ENCODE results near the gene ST7L. TPM values are rescaled to one million over a fixed set of nuclear protein-coding genes. Genes with fewer than 3 reads are reported as not detected.

ST7L gene
- polyA plus RNA-seq, 1 donor from 2014 or later: 7.5 TPM

DNA sequence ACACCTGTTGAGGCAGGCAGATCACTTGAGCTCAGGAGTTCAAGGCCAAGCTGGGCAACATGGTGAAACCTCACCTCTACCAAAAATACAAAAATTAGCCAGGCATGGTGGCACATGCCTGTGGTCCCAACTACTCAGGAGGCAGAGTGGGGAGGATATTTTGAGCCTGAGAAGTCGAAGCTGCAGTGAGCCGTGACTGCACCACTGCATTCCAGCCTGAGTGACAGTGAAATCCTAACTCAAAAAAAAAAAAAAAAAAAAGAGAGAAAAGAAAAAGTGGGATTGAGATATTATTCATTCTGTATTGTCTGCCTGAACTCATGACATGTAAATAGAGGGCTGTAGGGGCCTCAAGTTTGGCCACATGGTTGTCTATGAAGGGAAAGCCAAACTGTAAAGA, 72.9 kb downstream of the ST7L start:
- Mint-ChIP-seq H3K36me3 (peaks cover 6% of the 10 kb centered on the region), H3K4me3 (no peak overlapping the region), H3K27me3 (no peaks in the 10 kb centered on the region), H3K4me1 (no peaks in the 10 kb centered on the region), H3K27ac (no peak overlapping the region), H3K9me3 (no peaks in the 10 kb centered on the region)

DNA sequence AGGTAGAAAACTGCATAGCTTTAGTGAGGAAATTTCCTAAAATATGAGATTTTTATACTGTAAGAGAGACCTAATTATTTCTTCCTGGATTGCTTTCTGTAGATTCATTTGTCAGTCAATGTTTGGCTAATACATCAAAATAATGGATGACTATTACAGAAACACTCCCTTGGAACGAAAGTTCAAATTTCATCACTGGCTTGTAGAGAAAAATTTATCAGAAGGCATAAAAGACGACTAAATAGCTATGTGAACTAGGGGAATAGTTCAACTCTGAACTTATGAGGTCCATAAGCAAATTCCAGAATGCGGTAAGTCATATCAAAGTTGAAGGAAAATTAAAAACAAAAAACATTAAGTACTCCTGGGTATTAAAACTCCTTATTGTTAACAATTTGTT, 74.2 kb downstream of the ST7L start:
- Mint-ChIP-seq H3K36me3 (peaks cover 6% of the 10 kb centered on the region), H3K27ac (no peak overlapping the region), H3K4me3 (no peak overlapping the region), H3K4me1 (no peaks in the 10 kb centered on the region), H3K9me3 (no peaks in the 10 kb centered on the region), H3K27me3 (no peaks in the 10 kb centered on the region)

GRCh38 chr1:112544011-112544688, 74.8 kb downstream of the ST7L start:
- no peak overlapping the region for H3K27ac Mint-ChIP-seq
- H3K27me3 Mint-ChIP-seq: no peaks in the 10 kb centered on the region
- H3K4me3 Mint-ChIP-seq: no peak overlapping the region
- H3K4me1 Mint-ChIP-seq: no peaks in the 10 kb centered on the region
- H3K9me3 Mint-ChIP-seq: no peaks in the 10 kb centered on the region
- peaks cover 6% of the 10 kb centered on the region for H3K36me3 Mint-ChIP-seq

- H3K9me3 Mint-ChIP-seq: no peaks in the 10 kb centered on the region
Observed at GRCh38 chr1:112542206-112542973, 76.6 kb downstream of the ST7L start.

GRCh38 chr1:112541299-112541698, 77.6 kb downstream of the ST7L start:
- Mint-ChIP-seq H3K4me1 (no peaks in the 10 kb centered on the region), H3K36me3 (peaks cover 4% of the 10 kb centered on the region), H3K9me3 (no peaks in the 10 kb centered on the region), H3K27ac (peak overlapping the region in 1 of 3 donors; percentile 77), H3K4me3 (no peak overlapping the region), H3K27me3 (no peaks in the 10 kb centered on the region)

More at GRCh38 chr1:112542206-112542973, 76.6 kb downstream of the ST7L start:
- peaks cover 4% of the 10 kb centered on the region for H3K36me3 Mint-ChIP-seq
- H3K4me3 Mint-ChIP-seq: no peak overlapping the region
- H3K27me3 Mint-ChIP-seq: no peaks in the 10 kb centered on the region
- H3K4me1 Mint-ChIP-seq: no peaks in the 10 kb centered on the region
- H3K27ac Mint-ChIP-seq: no peak overlapping the region

GRCh38 chr1:112540226-112540794, 78.6 kb downstream of the ST7L start:
- Mint-ChIP-seq H3K4me3 (no peak overlapping the region), H3K9me3 (no peaks in the 10 kb centered on the region), H3K27me3 (no peaks in the 10 kb centered on the region), H3K4me1 (no peaks in the 10 kb centered on the region), H3K36me3 (peaks cover 4% of the 10 kb centered on the region), H3K27ac (no peak overlapping the region)

- Mint-ChIP-seq H3K27me3 (no peaks in the 10 kb centered on the region), H3K36me3 (peaks cover 2% of the 10 kb centered on the region)
Observed at GRCh38 chr1:112538883-112539282, 80.1 kb downstream of the ST7L start.

DNA sequence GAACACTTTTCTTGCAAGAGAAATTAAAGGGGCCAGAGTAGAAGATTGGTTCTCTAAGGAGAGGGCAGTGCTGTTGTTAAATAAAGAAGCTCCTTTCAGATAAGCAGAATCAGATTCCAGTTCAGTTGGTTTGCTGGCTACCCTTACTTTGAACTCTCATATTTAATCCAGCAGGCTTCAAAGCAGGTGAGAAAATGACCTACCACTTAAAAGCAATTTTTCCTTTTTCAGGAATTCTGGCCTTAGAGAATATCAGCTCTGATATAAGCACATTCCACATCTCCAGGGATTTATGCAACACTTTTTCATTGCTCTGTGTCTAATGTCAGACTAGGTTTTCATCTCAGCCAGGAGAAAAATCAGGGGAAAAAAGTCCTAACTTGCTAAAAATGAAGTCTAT, 81.5 kb downstream of the ST7L start:
- Mint-ChIP-seq H3K4me3 (no peak overlapping the region), H3K4me1 (no peaks in the 10 kb centered on the region), H3K27ac (no peak overlapping the region), H3K9me3 (no peaks in the 10 kb centered on the region), H3K36me3 (peaks cover 2% of the 10 kb centered on the region), H3K27me3 (no peaks in the 10 kb centered on the region)

More at GRCh38 chr1:112538883-112539282, 80.1 kb downstream of the ST7L start:
- H3K9me3 Mint-ChIP-seq: no peaks in the 10 kb centered on the region
- no peak overlapping the region for H3K27ac Mint-ChIP-seq
- no peak overlapping the region for H3K4me3 Mint-ChIP-seq
- H3K4me1 Mint-ChIP-seq: no peaks in the 10 kb centered on the region

DNA sequence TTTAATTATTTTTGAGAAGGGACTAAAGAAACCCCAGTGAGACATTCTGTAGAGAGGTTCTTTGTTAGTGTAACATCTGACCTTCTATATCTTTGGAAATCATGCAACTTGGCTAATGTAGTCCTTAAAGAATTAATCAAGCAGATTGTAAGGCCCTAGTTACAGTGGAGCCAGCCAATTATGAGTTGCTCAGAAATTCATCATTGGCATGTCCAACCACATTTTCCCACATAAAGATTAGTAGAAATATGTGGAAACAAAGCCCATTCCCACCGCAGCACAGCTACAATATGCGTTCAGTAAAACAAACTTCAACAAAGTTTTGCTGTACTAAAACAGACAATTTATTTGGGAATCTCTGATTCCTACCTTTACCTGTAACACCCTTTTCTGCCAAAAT, 82.4 kb downstream of the ST7L start:
- no peaks in the 10 kb centered on the region for H3K9me3 Mint-ChIP-seq
- H3K4me1 Mint-ChIP-seq: no peaks in the 10 kb centered on the region
- H3K36me3 Mint-ChIP-seq: peaks cover 2% of the 10 kb centered on the region

GRCh38 chr1:112533029-112533428, 85.9 kb downstream of the ST7L start:
- Mint-ChIP-seq H3K27ac (no peak overlapping the region), H3K27me3 (no peaks in the 10 kb centered on the region), H3K9me3 (no peaks in the 10 kb centered on the region), H3K4me3 (no peak overlapping the region), H3K4me1 (no peaks in the 10 kb centered on the region), H3K36me3 (peaks cover 2% of the 10 kb centered on the region)

More for the DNA sequence above, 82.4 kb downstream of the ST7L start:
- Mint-ChIP-seq H3K27me3 (no peaks in the 10 kb centered on the region), H3K27ac (no peak overlapping the region), H3K4me3 (no peak overlapping the region)

- no peaks in the 10 kb centered on the region for H3K9me3 Mint-ChIP-seq
- no peaks in the 10 kb centered on the region for H3K27me3 Mint-ChIP-seq
- H3K27ac Mint-ChIP-seq: no peak overlapping the region
- H3K36me3 Mint-ChIP-seq: peaks cover 2% of the 10 kb centered on the region
- H3K4me1 Mint-ChIP-seq: no peaks in the 10 kb centered on the region
- H3K4me3 Mint-ChIP-seq: no peak overlapping the region
Observed at GRCh38 chr1:112532064-112532463, 86.9 kb downstream of the ST7L start.

- no peaks in the 10 kb centered on the region for H3K27me3 Mint-ChIP-seq
- no peaks in the 10 kb centered on the region for H3K4me1 Mint-ChIP-seq
- no peaks in the 10 kb centered on the region for H3K9me3 Mint-ChIP-seq
- peaks cover 2% of the 10 kb centered on the region for H3K36me3 Mint-ChIP-seq
- H3K27ac Mint-ChIP-seq: no peak overlapping the region
- no peak overlapping the region for H3K4me3 Mint-ChIP-seq
Observed at GRCh38 chr1:112530832-112531231, 88.1 kb downstream of the ST7L start.

- Mint-ChIP-seq H3K4me1 (no peaks in the 10 kb centered on the region), H3K27me3 (no peaks in the 10 kb centered on the region), H3K4me3 (no peak overlapping the region), H3K36me3 (peaks cover 6% of the 10 kb centered on the region), H3K9me3 (no peaks in the 10 kb centered on the region), H3K27ac (no peak overlapping the region)
Observed at GRCh38 chr1:112529301-112529700, 89.6 kb downstream of the ST7L start.

DNA sequence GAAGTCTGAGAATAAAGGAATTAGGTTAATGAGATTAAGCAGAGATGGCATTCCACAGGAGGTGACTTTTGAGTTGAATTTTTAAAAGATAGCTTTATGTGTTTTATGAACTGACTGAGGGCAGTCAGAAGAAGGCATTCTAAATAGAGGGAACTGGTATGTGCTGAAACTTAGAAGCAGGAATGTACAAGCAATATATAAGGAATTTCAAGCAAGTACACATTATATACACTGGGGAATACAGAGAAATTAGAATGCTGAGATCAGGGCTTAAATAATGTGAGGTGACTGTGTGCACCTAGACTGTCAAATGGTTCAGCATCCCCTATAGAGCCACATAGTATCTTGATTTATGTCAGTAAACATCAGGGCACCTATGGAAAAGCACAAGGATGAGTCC, 90.9 kb downstream of the ST7L start:
- Mint-ChIP-seq H3K4me1 (no peaks in the 10 kb centered on the region), H3K4me3 (no peak overlapping the region), H3K27ac (no peak overlapping the region), H3K27me3 (no peaks in the 10 kb centered on the region), H3K36me3 (peaks cover 6% of the 10 kb centered on the region), H3K9me3 (no peaks in the 10 kb centered on the region)

DNA sequence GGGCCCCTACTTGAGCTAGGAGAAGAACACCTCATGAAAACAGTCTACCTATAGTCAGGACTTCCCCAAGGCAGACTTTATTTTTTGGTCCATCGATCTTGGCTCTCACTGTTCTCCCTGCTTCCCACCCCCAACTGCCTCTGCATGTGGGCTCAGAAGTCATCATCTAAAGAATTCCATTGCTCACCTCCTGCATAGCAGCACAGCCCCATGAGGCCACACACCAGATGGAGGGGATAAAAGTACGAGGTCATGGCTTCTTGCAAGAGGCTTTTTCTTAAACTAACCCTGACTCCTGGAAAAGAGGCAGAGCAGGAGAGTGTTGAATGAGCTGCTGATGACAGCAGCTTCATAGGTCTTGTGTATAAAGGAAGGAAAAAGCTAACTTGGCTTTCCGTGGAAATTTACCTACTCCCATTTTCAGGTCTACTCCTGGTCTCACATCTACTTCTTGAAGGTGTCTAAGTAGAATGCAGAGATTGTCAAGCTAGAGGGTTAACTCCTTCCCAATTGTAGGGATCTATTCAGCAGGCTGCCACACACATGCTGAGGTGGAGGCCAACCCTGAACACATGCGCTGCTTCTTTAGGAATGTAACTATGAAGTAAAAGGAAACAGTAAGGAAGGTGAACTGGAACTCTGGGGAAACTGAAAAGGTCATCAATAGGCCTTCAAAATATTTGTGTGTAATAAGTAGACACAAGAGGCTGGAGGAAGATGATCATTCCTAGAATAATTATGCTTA, 91.5 kb downstream of the ST7L start:
- Mint-ChIP-seq H3K36me3 (peaks cover 7% of the 10 kb centered on the region), H3K9me3 (no peaks in the 10 kb centered on the region), H3K27me3 (no peaks in the 10 kb centered on the region), H3K4me3 (peak overlapping the region in 1 of 4 donors; percentile 19), H3K4me1 (no peaks in the 10 kb centered on the region), H3K27ac (no peak overlapping the region)
